Activated B cell treated with CpG ODN at 0.5 μM for 24 hours (primary cell): Measurements from ENCODE around the gene TNF. TPM values are rescaled to one million over a fixed set of nuclear protein-coding genes. Genes with fewer than 3 reads are reported as not detected.
"Not testable (repeated sequence)": the region's sequence is repeated elsewhere in the genome, so short reads cannot be mapped to it uniquely, and the experiment has no call there.

Experiments used
- ATAC-seq: fragments of 200-7000 bp; cut with Tn5 transposase; one replicate; pipeline ENCODE4 v1.10.0; 2021; ENCODE audit warnings: low read depth, mild to moderate bottlenecking, moderate library complexity
- CTCF ChIA-PET: fragments of 350-600 bp; sonication (Branson Sonifier 250); formaldehyde crosslinking; loops from one replicate; lab custom pipeline; 2021; ENCODE audit warnings: antibody characterized with exemption; lab: Charles Lee
- POLR2A ChIA-PET: fragments of 350-600 bp; sonication (Branson Sonifier 250); formaldehyde crosslinking; loops from one replicate; lab custom pipeline; 2021; ENCODE audit warnings: antibody characterized with exemption; lab: Charles Lee
- DNase-seq: peaks from one replicate; pipeline ENCODE4 v3.0.0; 2022
- H3K27ac Mint-ChIP-seq: one replicate; pipeline ENCODE4 v1.8.0; 2020; ENCODE audit warnings: mixed read lengths
- H3K27me3 Mint-ChIP-seq: one replicate; pipeline ENCODE4 v1.8.0; 2021; ENCODE audit warnings: mixed read lengths
- H3K36me3 Mint-ChIP-seq: one replicate; pipeline ENCODE4 v1.8.0; 2021; ENCODE audit warnings: low read depth, mixed read lengths
- H3K4me1 Mint-ChIP-seq: one replicate; pipeline ENCODE4 v1.8.0; 2021; ENCODE audit warnings: mixed read lengths
- H3K4me3 Mint-ChIP-seq: one replicate; pipeline ENCODE4 v1.8.0; 2020; ENCODE audit warnings: mild to moderate bottlenecking, mixed read lengths
- H3K9me3 Mint-ChIP-seq: one replicate; pipeline ENCODE4 v1.8.0; 2020; ENCODE audit warnings: mixed read lengths
- CTCF ChIP-seq: fragments of 200-600 bp; IDR thresholded peaks from one replicate; pipeline ENCODE4 v1.8.0; 2022; ENCODE audit warnings: antibody characterized with exemption, mild to moderate bottlenecking
- intact Hi-C: fragments of 100-400 bp; cut with micrococcal nuclease; formaldehyde crosslinking; loops from one replicate; pipeline ENCODE4 v1.15.1; 2024
- total RNA-seq: library from RNA; stranded (reverse); gene quantifications from 2 replicates; pipeline ENCODE4 v1.2.3, GENCODE V29; 2022

The TNF gene
- total RNA-seq, 1 donor from 2014 or later, result 139 TPM

GRCh38 chr6:31548544-31548873, 26.9 kb upstream of the TNF start:
- H3K27me3 Mint-ChIP-seq, result no peaks in the 10 kb centered on the region
- ChIA-PET CTCF (interaction anchor here (0.8 to 25.8 kb wide), 6 partner anchors 11 to 282 kb away, joined by 3 to 773 read pairs (median 12); partner anchors contain the start of genes BAG6, LST1, LTA and LTB), POLR2A (interaction anchor here (0.7 to 8.7 kb wide), 11 partner anchors 9 to 286 kb away, joined by 3 to 234 read pairs (median 6); partner anchors contain the start of genes LSM2, LTA, LTB and MICB)
- intact Hi-C loops, result loop anchor here (10.0 kb wide), 1 partner anchor 646 kb away; the partner anchor contains the start of genes GPSM3 and PBX2
- H3K36me3 Mint-ChIP-seq, result peaks cover 8% of the 10 kb centered on the region
- no peak for ATAC-seq
- H3K27ac Mint-ChIP-seq, result peak overlapping the region; percentile 53
- H3K4me3 Mint-ChIP-seq, result no peak overlapping the region
- H3K4me1 Mint-ChIP-seq, result peaks cover 45% of the 10 kb centered on the region
- no peak for DNase-seq
- H3K9me3 Mint-ChIP-seq, result no peaks in the 10 kb centered on the region
- TF ChIP-seq CTCF, result no peak

- peak; percentile 52 for DNase-seq
- Mint-ChIP-seq H3K4me1 (peaks cover 58% of the 10 kb centered on the region), H3K4me3 (peak overlapping the region; percentile 81), H3K27ac (peak overlapping the region; percentile 87)
- peak; percentile 19 for ATAC-seq
- ChIA-PET POLR2A (interaction anchor here (0.7 to 8.7 kb wide), 19 partner anchors 8 to 312 kb away, joined by 3 to 234 read pairs (median 5); partner anchors contain the start of genes DDX39B, LST1, LTA and LTB), CTCF (interaction anchor here (0.8 to 25.8 kb wide), 23 partner anchors 9 to 284 kb away, joined by 3 to 773 read pairs (median 4); partner anchors contain the start of genes AIF1, BAG6, DDX39B and LST1)
- H3K36me3 Mint-ChIP-seq, H3K27me3 Mint-ChIP-seq, H3K9me3 Mint-ChIP-seq: not testable (repeated sequence)
- intact Hi-C loops, result loop anchor here (1.0 kb wide), 4 partner anchors 9 to 279 kb away; no protein-coding TSS in a partner anchor
These were observed 24.0 kb upstream of the TNF start for GRCh38 chr6:31551371-31551770.

- Mint-ChIP-seq H3K4me1 (peaks cover 73% of the 10 kb centered on the region), H3K27ac (peak overlapping the region; percentile 41), H3K4me3 (no peak overlapping the region), H3K27me3 (no peaks in the 10 kb centered on the region), H3K36me3 (peaks cover 13% of the 10 kb centered on the region), H3K9me3 (no peaks in the 10 kb centered on the region)
- intact Hi-C loops, result no loop called here
- no peak for TF ChIP-seq CTCF
- ChIA-PET POLR2A (interaction anchor here (0.9 to 9.2 kb wide), 10 partner anchors 8 to 1761 kb away, joined by 3 to 580 read pairs (median 4); partner anchors contain the start of genes ABHD16A, C6orf47, LST1 and LTA), CTCF (interaction anchor here (21.5 to 25.8 kb wide), 2 partner anchors 22 to 42 kb away, joined by 611 to 773 read pairs; partner anchors contain the start of genes LST1, LTA, LTB and NCR3)
- DNase-seq (no peak), ATAC-seq (no peak)
These were observed 19.1 kb upstream of the TNF start for GRCh38 chr6:31556307-31556706.

GRCh38 chr6:31557443-31558317, 17.7 kb upstream of the TNF start:
- intact Hi-C loops, result no loop called here
- no peaks in the 10 kb centered on the region for H3K9me3 Mint-ChIP-seq
- peak overlapping the region; percentile 30 for H3K27ac Mint-ChIP-seq
- ChIA-PET CTCF (interaction anchor here (21.5 to 25.8 kb wide), 2 partner anchors 21 to 40 kb away, joined by 611 to 773 read pairs; partner anchors contain the start of genes LST1, LTA, LTB and NCR3), POLR2A (interaction anchor here (0.7 to 9.2 kb wide), 14 partner anchors 9 to 340 kb away, joined by 3 to 580 read pairs (median 13); partner anchors contain the start of genes ABHD16A, ATP6V1G2, BAG6 and C6orf47)
- TF ChIP-seq CTCF, result no peak
- peak overlapping the region; percentile 83 for H3K4me3 Mint-ChIP-seq
- no peaks in the 10 kb centered on the region for H3K27me3 Mint-ChIP-seq
- H3K4me1 Mint-ChIP-seq, result peaks cover 78% of the 10 kb centered on the region
- ATAC-seq, result no peak
- H3K36me3 Mint-ChIP-seq, result peaks cover 13% of the 10 kb centered on the region
- no peak for DNase-seq

- CTCF ChIA-PET, result interaction anchor here (21.5 to 25.8 kb wide), 2 partner anchors 20 to 40 kb away, joined by 611 to 773 read pairs; partner anchors contain the start of genes LST1, LTA, LTB and NCR3
- Mint-ChIP-seq H3K27ac (peak overlapping the region; percentile 94), H3K4me1 (peaks cover 84% of the 10 kb centered on the region), H3K9me3 (no peaks in the 10 kb centered on the region), H3K27me3 (no peaks in the 10 kb centered on the region), H3K36me3 (peaks cover 16% of the 10 kb centered on the region), H3K4me3 (peak overlapping the region; percentile 83)
- intact Hi-C loops, result no loop called here
- TF ChIP-seq CTCF, result no peak
- POLR2A ChIA-PET, result interaction anchor here (1.0 to 9.2 kb wide), 13 partner anchors 7 to 274 kb away, joined by 4 to 580 read pairs (median 19); partner anchors contain the start of genes ATP6V1G2, BAG6, C6orf47 and DDX39B
- no peak for ATAC-seq
- no peak for DNase-seq
These were observed 17.1 kb upstream of the TNF start for GRCh38 chr6:31558318-31558625.
